A673 (cell line): Measurements from ENCODE around the gene PIGP.

Experiments
- EZH2 ChIP-seq: fragments of 200-600 bp; sonication (generic); IDR thresholded peaks from 2 replicates; pipeline ENCODE4 v1.6.1; 2017; ENCODE audit warnings: borderline replicate concordance, low read depth, mild to moderate bottlenecking, mixed read lengths, antibody characterized with exemption, low read length; ENCODE audit not compliant: poor library complexity, severe bottlenecking
- TF ChIP-seq, protein P1 (sequence below): fragments of 300-800, 200-600 bp; sonication (generic); conservative IDR thresholded peaks from 2 replicates; pipeline ENCODE4 v1.5.1; 2017; ENCODE audit warnings: low read depth, mild to moderate bottlenecking, antibody characterized with exemption, low read length, moderate library complexity, mixed read lengths

DNA sequence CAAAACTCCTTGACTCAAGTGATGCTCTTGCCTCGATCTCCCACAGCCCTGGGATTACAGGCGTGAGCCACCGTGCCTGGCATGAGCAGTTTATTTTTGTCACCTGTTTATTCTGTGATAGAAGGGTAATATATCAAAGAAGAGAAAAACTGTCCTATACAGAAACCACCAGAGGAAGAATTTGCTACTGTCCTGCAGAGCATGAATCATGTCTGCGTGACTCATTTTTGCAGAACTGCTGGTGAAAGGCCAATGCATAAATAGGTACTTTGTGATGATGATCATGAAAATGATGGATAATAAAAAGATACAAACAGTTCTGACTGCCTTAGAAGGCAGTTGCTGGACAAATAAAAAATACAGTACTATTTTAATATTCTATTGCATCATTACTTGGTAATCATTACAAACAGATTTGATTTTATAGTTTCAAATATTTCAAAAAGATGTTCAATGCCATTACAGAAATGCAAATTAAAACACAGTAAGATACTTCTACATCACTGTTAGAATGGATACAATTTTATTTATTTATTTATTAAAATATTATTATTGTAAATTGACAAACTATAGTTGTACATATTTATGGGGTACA lies 39.9 kb downstream of the PIGP start:
- TF ChIP-seq, protein P1, sequence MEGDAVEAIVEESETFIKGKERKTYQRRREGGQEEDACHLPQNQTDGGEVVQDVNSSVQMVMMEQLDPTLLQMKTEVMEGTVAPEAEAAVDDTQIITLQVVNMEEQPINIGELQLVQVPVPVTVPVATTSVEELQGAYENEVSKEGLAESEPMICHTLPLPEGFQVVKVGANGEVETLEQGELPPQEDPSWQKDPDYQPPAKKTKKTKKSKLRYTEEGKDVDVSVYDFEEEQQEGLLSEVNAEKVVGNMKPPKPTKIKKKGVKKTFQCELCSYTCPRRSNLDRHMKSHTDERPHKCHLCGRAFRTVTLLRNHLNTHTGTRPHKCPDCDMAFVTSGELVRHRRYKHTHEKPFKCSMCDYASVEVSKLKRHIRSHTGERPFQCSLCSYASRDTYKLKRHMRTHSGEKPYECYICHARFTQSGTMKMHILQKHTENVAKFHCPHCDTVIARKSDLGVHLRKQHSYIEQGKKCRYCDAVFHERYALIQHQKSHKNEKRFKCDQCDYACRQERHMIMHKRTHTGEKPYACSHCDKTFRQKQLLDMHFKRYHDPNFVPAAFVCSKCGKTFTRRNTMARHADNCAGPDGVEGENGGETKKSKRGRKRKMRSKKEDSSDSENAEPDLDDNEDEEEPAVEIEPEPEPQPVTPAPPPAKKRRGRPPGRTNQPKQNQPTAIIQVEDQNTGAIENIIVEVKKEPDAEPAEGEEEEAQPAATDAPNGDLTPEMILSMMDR: no peak
- no peak for TF ChIP-seq EZH2
